ENCODE results near the gene VANGL2. TPM values are rescaled to one million over a fixed set of nuclear protein-coding genes. Genes with fewer than 3 reads are reported as not detected.

VANGL2 gene
- total RNA-seq, 3 donors from 2014 or later, result 5.2 to 8.9 (median 8.7) TPM

DNA sequence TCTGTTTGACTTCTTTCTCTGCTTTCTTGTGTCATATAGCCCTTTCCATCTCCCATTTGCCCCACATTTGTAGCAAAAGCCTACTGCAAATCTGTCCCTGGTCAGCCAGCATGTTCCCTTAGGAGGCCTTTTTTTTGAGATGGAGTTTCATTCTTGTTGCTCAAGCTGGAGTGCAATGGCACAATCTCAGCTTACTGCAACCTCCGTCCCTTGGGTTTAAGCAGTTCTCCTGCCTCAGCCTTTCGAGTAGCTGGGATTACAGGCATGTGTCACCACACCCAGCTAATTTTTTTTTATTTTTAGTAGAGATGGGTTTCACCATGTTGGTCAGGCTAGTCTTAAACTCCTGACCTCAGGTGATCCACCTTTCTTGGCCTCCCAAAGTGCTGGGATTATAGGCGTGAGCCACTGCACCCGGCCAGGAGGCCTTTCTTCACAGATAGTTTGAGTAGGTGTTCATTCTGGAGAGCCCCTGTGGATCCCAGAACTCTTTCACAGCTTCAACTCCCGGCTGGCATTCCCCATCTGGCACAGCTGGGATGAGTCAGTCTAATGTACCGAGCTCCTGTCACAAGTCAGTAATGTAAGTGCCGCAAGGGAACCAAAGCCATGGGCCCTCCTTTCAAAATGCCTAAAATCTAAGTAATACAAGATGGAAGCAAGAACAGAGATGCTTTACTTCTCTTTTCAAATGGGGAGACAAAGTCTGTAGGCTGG lies 42.9 kb upstream of the VANGL2 start:
- ATAC-seq, result no peak
- DNase-seq, result no peak
- intact Hi-C loops (cut with DNase I, micrococcal nuclease), result no loop called here
- Histone ChIP-seq H3K9me3 (no peaks in the 10 kb centered on the region), H3K4me3 (no peak overlapping the region), H3K4me1 (ENCODE audit: low read depth) (no peaks in the 10 kb centered on the region), H3K36me3 (ENCODE audit: low read depth) (peaks cover 16% of the 10 kb centered on the region)
- TF ChIP-seq, protein P1, sequence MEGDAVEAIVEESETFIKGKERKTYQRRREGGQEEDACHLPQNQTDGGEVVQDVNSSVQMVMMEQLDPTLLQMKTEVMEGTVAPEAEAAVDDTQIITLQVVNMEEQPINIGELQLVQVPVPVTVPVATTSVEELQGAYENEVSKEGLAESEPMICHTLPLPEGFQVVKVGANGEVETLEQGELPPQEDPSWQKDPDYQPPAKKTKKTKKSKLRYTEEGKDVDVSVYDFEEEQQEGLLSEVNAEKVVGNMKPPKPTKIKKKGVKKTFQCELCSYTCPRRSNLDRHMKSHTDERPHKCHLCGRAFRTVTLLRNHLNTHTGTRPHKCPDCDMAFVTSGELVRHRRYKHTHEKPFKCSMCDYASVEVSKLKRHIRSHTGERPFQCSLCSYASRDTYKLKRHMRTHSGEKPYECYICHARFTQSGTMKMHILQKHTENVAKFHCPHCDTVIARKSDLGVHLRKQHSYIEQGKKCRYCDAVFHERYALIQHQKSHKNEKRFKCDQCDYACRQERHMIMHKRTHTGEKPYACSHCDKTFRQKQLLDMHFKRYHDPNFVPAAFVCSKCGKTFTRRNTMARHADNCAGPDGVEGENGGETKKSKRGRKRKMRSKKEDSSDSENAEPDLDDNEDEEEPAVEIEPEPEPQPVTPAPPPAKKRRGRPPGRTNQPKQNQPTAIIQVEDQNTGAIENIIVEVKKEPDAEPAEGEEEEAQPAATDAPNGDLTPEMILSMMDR (IDR thresholded peaks at IDR 0.05), result no peak

DNA sequence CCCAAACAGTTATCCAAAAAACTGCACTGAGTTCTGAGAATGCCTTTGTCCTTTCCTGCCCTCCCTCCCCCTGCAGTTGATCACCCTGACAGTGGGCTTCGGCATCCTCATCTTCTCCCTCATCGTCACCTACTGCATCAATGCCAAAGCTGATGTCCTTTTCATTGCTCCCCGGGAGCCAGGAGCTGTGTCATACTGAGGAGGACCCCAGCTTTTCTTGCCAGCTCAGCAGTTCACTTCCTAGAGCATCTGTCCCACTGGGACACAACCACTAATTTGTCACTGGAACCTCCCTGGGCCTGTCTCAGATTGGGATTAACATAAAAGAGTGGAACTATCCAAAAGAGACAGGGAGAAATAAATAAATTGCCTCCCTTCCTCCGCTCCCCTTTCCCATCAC lies 42.3 kb upstream of the VANGL2 start:
- no peak for DNase-seq
- no peaks in the 10 kb centered on the region for H3K4me1 ChIP-seq (ENCODE audit: low read depth)
- no peak overlapping the region for H3K4me3 ChIP-seq
- H3K9me3 ChIP-seq, result no peaks in the 10 kb centered on the region
- TF ChIP-seq, protein P1 (IDR thresholded peaks at IDR 0.05), result no peak
- peaks cover 11% of the 10 kb centered on the region for H3K36me3 ChIP-seq (ENCODE audit: low read depth)
- no peak for ATAC-seq
- intact Hi-C loops (cut with DNase I, micrococcal nuclease), result no loop called here

DNA sequence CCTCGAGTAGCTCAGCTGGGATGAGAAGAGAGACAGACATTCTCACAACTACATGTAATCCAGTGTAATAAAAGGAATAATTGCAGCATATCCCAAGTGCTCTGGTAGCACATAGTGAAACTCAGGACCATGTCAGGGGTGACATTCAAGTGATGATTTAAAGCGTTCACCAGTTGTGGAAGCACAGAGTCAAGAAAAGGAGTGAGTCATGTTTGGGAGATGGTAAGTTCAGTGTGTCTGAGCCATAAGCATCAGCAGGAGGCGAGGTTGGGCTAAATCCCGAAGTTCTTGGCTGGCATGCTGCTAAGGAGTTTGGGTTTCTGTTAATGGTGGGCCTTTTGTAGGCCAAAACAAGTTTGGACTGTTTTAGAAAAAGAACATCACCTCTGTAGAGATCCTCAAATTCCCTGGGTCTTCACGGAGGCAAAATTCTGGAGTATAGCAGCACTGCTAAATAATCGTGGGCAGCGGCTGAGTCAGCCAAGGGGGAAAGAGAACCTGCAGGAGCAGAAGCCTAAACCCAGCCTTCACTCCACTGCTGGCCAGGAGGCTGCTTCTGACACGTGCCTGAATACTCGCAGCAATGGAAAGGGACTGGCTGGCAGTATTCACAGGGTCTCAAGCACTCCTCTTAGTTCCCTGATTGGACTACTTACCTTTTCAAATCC lies 40.7 kb upstream of the VANGL2 start:
- Histone ChIP-seq H3K9me3 (no peaks in the 10 kb centered on the region), H3K4me1 (ENCODE audit: low read depth) (no peaks in the 10 kb centered on the region), H3K36me3 (ENCODE audit: low read depth) (peaks cover 8% of the 10 kb centered on the region), H3K4me3 (no peak overlapping the region)
- ATAC-seq, result no peak
- intact Hi-C loops (cut with DNase I, micrococcal nuclease), result no loop called here
- DNase-seq, result no peak
- TF ChIP-seq, protein P1 (IDR thresholded peaks at IDR 0.05), result no peak

DNA sequence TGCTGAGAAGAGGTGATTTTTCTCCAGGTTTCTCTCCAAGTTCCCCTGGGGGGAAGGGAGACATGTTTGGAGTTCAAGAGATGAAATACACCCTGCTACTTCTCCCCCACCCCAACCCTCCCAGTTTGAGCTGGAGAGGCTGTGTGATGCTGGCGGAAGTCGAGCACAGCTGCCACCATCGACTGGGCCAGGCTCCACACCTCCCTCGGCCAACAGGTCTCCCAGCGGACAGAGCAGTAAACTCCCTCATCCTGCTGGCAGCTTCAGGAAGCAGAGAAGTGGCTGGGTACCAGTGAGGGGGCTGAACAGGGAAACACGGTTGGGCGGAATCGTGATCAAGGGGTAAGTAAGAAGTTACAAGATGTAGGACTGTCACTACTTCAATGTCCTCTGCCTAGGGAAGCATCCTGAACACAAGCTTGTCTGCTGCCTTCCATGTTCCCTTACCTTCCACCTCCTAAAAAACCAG lies 40.1 kb upstream of the VANGL2 start:
- Histone ChIP-seq H3K9me3 (no peaks in the 10 kb centered on the region), H3K36me3 (ENCODE audit: low read depth) (peaks cover 8% of the 10 kb centered on the region), H3K4me1 (ENCODE audit: low read depth) (no peaks in the 10 kb centered on the region), H3K4me3 (no peak overlapping the region)
- TF ChIP-seq, protein P1 (IDR thresholded peaks at IDR 0.05), result no peak
- no peak for DNase-seq
- intact Hi-C loops (cut with DNase I, micrococcal nuclease), result no loop called here
- ATAC-seq, result no peak

DNA sequence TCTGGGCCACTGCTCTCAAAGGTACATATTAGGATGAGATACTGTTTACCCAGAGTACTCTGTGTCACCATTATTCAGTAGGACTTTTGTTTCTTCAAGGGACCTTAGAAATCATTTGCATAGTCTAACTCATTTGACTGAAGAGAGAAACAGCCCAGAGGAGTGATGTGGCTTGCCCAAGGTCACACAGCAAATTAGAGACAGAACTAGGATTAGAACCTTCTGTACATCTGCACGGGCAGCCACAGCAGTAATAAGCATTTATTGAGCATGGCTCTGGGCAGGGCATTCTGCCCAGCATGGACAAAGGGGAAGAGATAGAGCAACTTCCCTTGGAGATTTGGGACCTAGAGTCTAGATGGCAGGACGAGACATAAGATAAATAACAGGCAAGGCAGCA lies 39.2 kb upstream of the VANGL2 start:
- H3K4me3 ChIP-seq, result no peak overlapping the region
- no peak for ATAC-seq

More for the DNA sequence above, 39.2 kb upstream of the VANGL2 start:
- intact Hi-C loops (cut with DNase I, micrococcal nuclease), result no loop called here
- H3K9me3 ChIP-seq, result no peaks in the 10 kb centered on the region
- H3K36me3 ChIP-seq (ENCODE audit: low read depth), result peaks cover 6% of the 10 kb centered on the region
- TF ChIP-seq, protein P1 (IDR thresholded peaks at IDR 0.05), result no peak
- H3K4me1 ChIP-seq (ENCODE audit: low read depth), result no peaks in the 10 kb centered on the region
- no peak for DNase-seq

Measured in mucosa of descending colon (tissue), 3 donors.